Peyer's patch (tissue), 4 donors: Measurements from ENCODE around the gene MICAL3. TPM values are rescaled to one million over a fixed set of nuclear protein-coding genes. Genes with fewer than 3 reads are reported as not detected.
A peak's percentile ranks its signal among the peaks of the same experiment; 100 is the strongest.

Source experiments
- DNase-seq, 3 donors: peaks; one replicate each; pipeline ENCODE4 v3.0.0-alpha.2; 2017 to 2019
- H3K27ac ChIP-seq, 4 donors: fragments of 200-600 bp; sonication (generic); one replicate each; pipeline ENCODE4 v1.5.1; 2016 to 2019
- H3K27me3 ChIP-seq, 2 donors: fragments of 200-600 bp; sonication (generic); one replicate each; pipeline ENCODE4 v1.5.1; 2019
- H3K36me3 ChIP-seq, 3 donors: fragments of 200-600 bp; sonication (generic); one replicate each; pipeline ENCODE4 v1.5.1; 2016 to 2019
- H3K4me1 ChIP-seq, 4 donors: fragments of 200-600 bp; sonication (generic); one replicate each; pipeline ENCODE4 v1.5.1; 2016 to 2019
- H3K4me3 ChIP-seq, 4 donors: fragments of 200-600 bp; sonication (generic); 1 replicate in 3 of 4; 2 replicates in 1 of 4; pipeline ENCODE4 v1.5.1; 2016 to 2019; ENCODE audit warnings: mild to moderate bottlenecking in 1 of 4
- H3K9me3 ChIP-seq, 4 donors: fragments of 200-600 bp; sonication (generic); one replicate each; pipeline ENCODE4 v1.5.1; 2016 to 2019; ENCODE audit warnings: mild to moderate bottlenecking in 1 of 4
- POLR2A ChIP-seq, 2 donors: fragments of 450-650 bp; IDR thresholded peaks; one replicate each; pipeline ENCODE4 v1.5.1; 2017; ENCODE audit warnings: antibody characterized with exemption in 2 of 2, mild to moderate bottlenecking in 2 of 2, moderate library complexity in 2 of 2
- total RNA-seq, 4 donors: library from RNA; depleted of rRNA; stranded (reverse); fragments of >200 nt; gene quantifications; one replicate each; pipeline ENCODE4 v1.1.0, GENCODE V29; 2016
- TF ChIP-seq, protein P1 (sequence below), 6 experiments: fragments of 450-650 bp in 4 of 6; fragments of 200-600 bp in 2 of 6; sonication (generic) in 1 of 6; IDR thresholded peaks; one replicate each; pipeline ENCODE4 v1.5.1; 2017 to 2019; ENCODE audit warnings: antibody characterized with exemption in 6 of 6, mild to moderate bottlenecking in 3 of 6, moderate library complexity in 1 of 6

Gene MICAL3
- total RNA-seq, 4 donors from 2014 or later, result 68.5 to 99.1 (median 88.7) TPM

- Histone ChIP-seq H3K9me3 (no peaks in the 10 kb centered on the region), H3K4me3 (no peak overlapping the region), H3K27ac (peak overlapping the region; percentile 38 to 68 (median 64)), H3K27me3 (no peaks in the 10 kb centered on the region), H3K36me3 (peaks cover 0 to 26% (median 0%) of the 10 kb centered on the region in 3 donors), H3K4me1 (peaks cover 0 to 45% (median 3%) of the 10 kb centered on the region in 4 donors)
- TF ChIP-seq, protein P1, sequence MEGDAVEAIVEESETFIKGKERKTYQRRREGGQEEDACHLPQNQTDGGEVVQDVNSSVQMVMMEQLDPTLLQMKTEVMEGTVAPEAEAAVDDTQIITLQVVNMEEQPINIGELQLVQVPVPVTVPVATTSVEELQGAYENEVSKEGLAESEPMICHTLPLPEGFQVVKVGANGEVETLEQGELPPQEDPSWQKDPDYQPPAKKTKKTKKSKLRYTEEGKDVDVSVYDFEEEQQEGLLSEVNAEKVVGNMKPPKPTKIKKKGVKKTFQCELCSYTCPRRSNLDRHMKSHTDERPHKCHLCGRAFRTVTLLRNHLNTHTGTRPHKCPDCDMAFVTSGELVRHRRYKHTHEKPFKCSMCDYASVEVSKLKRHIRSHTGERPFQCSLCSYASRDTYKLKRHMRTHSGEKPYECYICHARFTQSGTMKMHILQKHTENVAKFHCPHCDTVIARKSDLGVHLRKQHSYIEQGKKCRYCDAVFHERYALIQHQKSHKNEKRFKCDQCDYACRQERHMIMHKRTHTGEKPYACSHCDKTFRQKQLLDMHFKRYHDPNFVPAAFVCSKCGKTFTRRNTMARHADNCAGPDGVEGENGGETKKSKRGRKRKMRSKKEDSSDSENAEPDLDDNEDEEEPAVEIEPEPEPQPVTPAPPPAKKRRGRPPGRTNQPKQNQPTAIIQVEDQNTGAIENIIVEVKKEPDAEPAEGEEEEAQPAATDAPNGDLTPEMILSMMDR (IDR thresholded peaks at IDR 0.05), result no peak
- TF ChIP-seq POLR2A (IDR thresholded peaks at IDR 0.05), result no peak
- DNase-seq, result no peak
These were observed 192.7 kb downstream of the MICAL3 start for GRCh38 chr22:17831501-17832251.

DNA sequence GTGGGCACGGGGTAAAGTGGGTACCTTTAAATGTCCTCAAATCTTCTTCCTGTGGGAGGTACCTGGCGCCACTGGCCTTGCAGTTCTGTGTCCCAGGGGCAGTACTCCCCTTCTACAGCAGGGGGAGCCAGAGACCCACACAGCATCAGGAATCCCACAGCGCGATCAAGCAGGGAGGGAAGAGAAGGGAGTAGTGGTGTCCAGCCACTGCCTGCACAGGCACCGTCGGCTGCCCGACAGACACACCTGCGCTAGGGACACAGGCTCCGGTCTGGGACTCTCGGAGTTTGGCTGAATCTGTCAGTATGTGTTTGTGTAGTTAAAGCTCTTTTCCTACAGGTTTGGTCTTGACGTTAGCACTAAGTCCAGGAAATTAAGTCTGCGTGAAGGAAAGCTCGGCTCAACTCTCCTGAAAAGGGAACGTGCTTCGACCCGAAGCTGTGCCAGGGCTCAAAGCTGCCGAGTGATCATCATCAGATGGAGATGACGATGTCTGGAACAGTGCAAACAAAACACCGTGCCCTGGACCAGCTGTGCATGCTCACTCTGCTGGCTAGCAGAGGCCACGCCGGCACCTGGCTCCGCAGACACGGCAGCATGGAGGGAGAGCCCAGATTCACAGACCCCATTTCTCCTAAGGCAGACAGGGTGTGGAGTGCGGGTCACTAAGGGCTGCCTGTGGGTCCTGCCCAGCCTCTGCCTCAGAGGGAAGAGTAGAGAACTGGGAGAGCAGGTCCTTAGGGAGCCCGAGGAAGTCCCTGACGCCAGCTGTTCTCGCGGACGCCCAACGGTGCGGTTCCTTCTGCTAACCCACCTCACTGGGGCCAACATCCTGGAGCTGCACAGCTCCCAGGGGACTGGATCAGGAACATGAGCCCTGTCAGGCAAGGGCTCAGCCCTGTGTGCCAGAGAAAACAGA, 194.1 kb downstream of the MICAL3 start:
- Histone ChIP-seq H3K36me3 (peaks cover 0 to 33% (median 0%) of the 10 kb centered on the region in 3 donors), H3K27ac (peak overlapping the region in 3 of 4 donors; percentile 20 to 68 (median 64)), H3K9me3 (no peaks in the 10 kb centered on the region), H3K27me3 (no peaks in the 10 kb centered on the region), H3K4me1 (peaks cover 0 to 45% (median 3%) of the 10 kb centered on the region in 4 donors), H3K4me3 (no peak overlapping the region)
- TF ChIP-seq, protein P1 (IDR thresholded peaks at IDR 0.05), result peak; percentile 93 to 100 (median 99)
- TF ChIP-seq POLR2A (IDR thresholded peaks at IDR 0.05), result peak in 1 of 2 donors; percentile 24
- DNase-seq, result peak; percentile 80 to 94 (median 93)

GRCh38 chr22:17829695-17830042, 194.7 kb downstream of the MICAL3 start:
- Histone ChIP-seq H3K27me3 (no peaks in the 10 kb centered on the region), H3K36me3 (peaks cover 0 to 39% (median 0%) of the 10 kb centered on the region in 3 donors), H3K27ac (peak overlapping the region in 2 of 4 donors; percentile 6 to 18), H3K4me3 (no peak overlapping the region), H3K9me3 (no peaks in the 10 kb centered on the region), H3K4me1 (peaks cover 0 to 45% (median 3%) of the 10 kb centered on the region in 4 donors)
- no peak for TF ChIP-seq POLR2A (IDR thresholded peaks at IDR 0.05)
- TF ChIP-seq, protein P1 (IDR thresholded peaks at IDR 0.05), result no peak
- DNase-seq, result no peak

GRCh38 chr22:17828502-17829080, 195.8 kb downstream of the MICAL3 start:
- DNase-seq, result no peak
- no peaks in the 10 kb centered on the region for H3K27me3 ChIP-seq
- H3K4me1 ChIP-seq, result peaks cover 0 to 41% (median 3%) of the 10 kb centered on the region in 4 donors
- peaks cover 0 to 48% (median 0%) of the 10 kb centered on the region in 3 donors for H3K36me3 ChIP-seq
- no peaks in the 10 kb centered on the region for H3K9me3 ChIP-seq
- no peak overlapping the region for H3K27ac ChIP-seq
- H3K4me3 ChIP-seq, result no peak overlapping the region
- no peak for TF ChIP-seq POLR2A (IDR thresholded peaks at IDR 0.05)
- TF ChIP-seq, protein P1 (IDR thresholded peaks at IDR 0.05), result no peak

DNA sequence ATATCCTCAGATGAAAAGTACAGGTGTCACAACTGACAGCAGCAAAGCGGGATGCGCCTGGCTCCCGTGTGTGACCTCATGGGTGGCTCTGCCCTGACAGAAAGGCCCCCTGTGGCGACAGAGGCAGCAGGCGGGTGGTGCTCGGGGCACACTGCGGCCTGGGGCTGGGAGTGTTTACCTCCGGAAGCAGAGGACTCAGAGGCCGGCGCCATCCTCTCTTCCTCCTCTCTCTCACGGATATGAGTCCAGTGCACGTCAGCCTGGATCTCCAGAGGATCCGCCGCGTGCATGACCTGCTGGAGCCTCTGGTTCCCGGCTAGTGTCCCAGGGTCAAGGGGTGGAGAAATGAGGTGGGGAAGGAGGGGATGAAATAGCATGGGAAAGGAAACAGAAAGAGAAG, 196.9 kb downstream of the MICAL3 start:
- TF ChIP-seq, protein P1 (IDR thresholded peaks at IDR 0.05), result no peak
- TF ChIP-seq POLR2A (IDR thresholded peaks at IDR 0.05), result no peak
- Histone ChIP-seq H3K27ac (no peak overlapping the region), H3K27me3 (no peaks in the 10 kb centered on the region), H3K9me3 (no peaks in the 10 kb centered on the region), H3K36me3 (peaks cover 0 to 55% (median 0%) of the 10 kb centered on the region in 3 donors), H3K4me1 (peaks cover 0 to 30% (median 3%) of the 10 kb centered on the region in 4 donors), H3K4me3 (no peak overlapping the region)
- no peak for DNase-seq
